Neural cell (in vitro differentiated cells): ENCODE data around the gene MRPL21. TPM values are rescaled to one million over a fixed set of nuclear protein-coding genes. Genes with fewer than 3 reads are reported as not detected.

Experiments used
- H2AFZ ChIP-seq: fragments of 200-600, 300-800 bp; sonication (generic), shearing (Covaris generic); 2 replicates; pipeline ENCODE4 v1.6.0; 2014; ENCODE audit warnings: low read depth, mild to moderate bottlenecking, antibody characterized with exemption, low read length, moderate library complexity
- H3F3A ChIP-seq: fragments of 200-600 bp; shearing (Covaris generic); 2 replicates; pipeline ENCODE4 v1.6.1; 2016; ENCODE audit warnings: mild to moderate bottlenecking, moderate library complexity, mixed read lengths, antibody characterized with exemption, low read length; ENCODE audit not compliant: insufficient read depth, poor library complexity, severe bottlenecking
- H3K27ac ChIP-seq: fragments of 200-600, 300-800 bp; sonication (generic), shearing (Covaris generic); 2 replicates; pipeline ENCODE4 v1.5.1; 2014; ENCODE audit warnings: mild to moderate bottlenecking, low read length, moderate library complexity
- H3K27me3 ChIP-seq: fragments of 300-800, 200-600 bp; sonication (generic), shearing (Covaris generic); 2 replicates; pipeline ENCODE4 v1.6.0; 2014; ENCODE audit warnings: mild to moderate bottlenecking, low read depth, low read length, moderate library complexity; ENCODE audit not compliant: insufficient read depth
- H3K36me3 ChIP-seq: fragments of 300-800, 200-600 bp; sonication (generic), shearing (Covaris generic); 2 replicates; pipeline ENCODE4 v1.5.1; 2014; ENCODE audit warnings: mild to moderate bottlenecking, antibody characterized with exemption, low read length, moderate library complexity; ENCODE audit not compliant: insufficient read depth
- H3K4me2 ChIP-seq: fragments of 300-800, 200-600 bp; sonication (generic), shearing (Covaris generic); 2 replicates; pipeline ENCODE4 v1.6.0; 2014; ENCODE audit warnings: mild to moderate bottlenecking, low read length
- H3K4me3 ChIP-seq: fragments of 300-800, 200-600 bp; sonication (generic), shearing (Covaris generic); 2 replicates; pipeline ENCODE4 v1.5.1; 2014; ENCODE audit warnings: mild to moderate bottlenecking, low read length, moderate library complexity
- H3K79me2 ChIP-seq: fragments of 200-600 bp; shearing (Covaris generic); replicated peaks from 2 replicates; pipeline ENCODE4 v1.6.0; 2014; ENCODE audit warnings: mild to moderate bottlenecking, low read length, moderate library complexity; ENCODE audit not compliant: insufficient read depth
- H3K9ac ChIP-seq: fragments of 300-800, 200-600 bp; sonication (generic), shearing (Covaris generic); 2 replicates; pipeline ENCODE4 v1.6.1; 2016; ENCODE audit warnings: mild to moderate bottlenecking, low read length, mixed read lengths
- H3K9me2 ChIP-seq: fragments of 200-600 bp; shearing (Covaris generic); 2 replicates; pipeline ENCODE4 v1.6.1; 2016; ENCODE audit warnings: mild to moderate bottlenecking, low read length, mixed read lengths; ENCODE audit not compliant: insufficient read depth
- H3K9me3 ChIP-seq: fragments of 200-600, 300-800 bp; sonication (generic), shearing (Covaris generic); 2 replicates; pipeline ENCODE4 v1.6.1; 2016; ENCODE audit warnings: mild to moderate bottlenecking, mixed run types, low read length, moderate library complexity, mixed read lengths
- H4K20me1 ChIP-seq: fragments of 200-600 bp; shearing (Covaris generic); 2 replicates; pipeline ENCODE4 v1.6.1; 2016; ENCODE audit warnings: mild to moderate bottlenecking, mixed run types; ENCODE audit not compliant: insufficient read depth
- EP300 ChIP-seq: fragments of 450-650 bp; conservative IDR thresholded peaks from 2 replicates; pipeline ENCODE4 v1.6.1; 2014; ENCODE audit warnings: antibody characterized with exemption, mild to moderate bottlenecking, moderate library complexity; ENCODE audit not compliant: poor library complexity, severe bottlenecking
- EZH2 ChIP-seq: fragments of 200-600, 300-800 bp; shearing (Covaris generic), sonication (generic); IDR thresholded peaks from 2 replicates; pipeline ENCODE4 v1.6.1; 2014; ENCODE audit warnings: antibody characterized with exemption, low read length, borderline replicate concordance, mild to moderate bottlenecking; ENCODE audit not compliant: insufficient read depth, poor library complexity, severe bottlenecking
- MXI1 ChIP-seq: fragments of 450-650 bp; conservative IDR thresholded peaks from 2 replicates; pipeline ENCODE4 v1.6.1; 2014; ENCODE audit warnings: antibody characterized with exemption, mild to moderate bottlenecking; ENCODE audit not compliant: poor library complexity, severe bottlenecking
- POLR2AphosphoS5 ChIP-seq: IDR thresholded peaks from 2 replicates; pipeline ENCODE4 v1.6.1; 2012
- RAD21 ChIP-seq: fragments of 450-650 bp; conservative IDR thresholded peaks from 2 replicates; pipeline ENCODE4 v1.6.1; 2014; ENCODE audit warnings: antibody characterized with exemption, mild to moderate bottlenecking, moderate library complexity
- REST ChIP-seq: IDR thresholded peaks from 2 replicates; pipeline ENCODE4 v1.6.1; 2012; ENCODE audit warnings: borderline replicate concordance
- SMC3 ChIP-seq: fragments of 450-650 bp; conservative IDR thresholded peaks from 2 replicates; pipeline ENCODE4 v1.6.1; 2014; ENCODE audit warnings: antibody characterized with exemption, mild to moderate bottlenecking, moderate library complexity; ENCODE audit not compliant: poor library complexity
- TAF1 ChIP-seq: IDR thresholded peaks from 2 replicates; pipeline ENCODE4 v1.6.1; 2012; ENCODE audit warnings: low read depth
- polyA plus RNA-seq: library from polyadenylated mRNA; depleted of rRNA; stranded (reverse); fragments of >200 nt; gene quantifications from 2 replicates; pipeline ENCODE4 v1.2.3, GENCODE V29; 2014
- TF ChIP-seq, protein P1 (sequence below): fragments of 450-650 bp; IDR thresholded peaks from 2 replicates; pipeline ENCODE4 v1.5.1; 2014; ENCODE audit warnings: antibody characterized with exemption, mild to moderate bottlenecking, moderate library complexity; ENCODE audit not compliant: poor library complexity, severe bottlenecking

The MRPL21 gene
- polyA plus RNA-seq, 1 donor from 2014 or later: 139 TPM

DNA sequence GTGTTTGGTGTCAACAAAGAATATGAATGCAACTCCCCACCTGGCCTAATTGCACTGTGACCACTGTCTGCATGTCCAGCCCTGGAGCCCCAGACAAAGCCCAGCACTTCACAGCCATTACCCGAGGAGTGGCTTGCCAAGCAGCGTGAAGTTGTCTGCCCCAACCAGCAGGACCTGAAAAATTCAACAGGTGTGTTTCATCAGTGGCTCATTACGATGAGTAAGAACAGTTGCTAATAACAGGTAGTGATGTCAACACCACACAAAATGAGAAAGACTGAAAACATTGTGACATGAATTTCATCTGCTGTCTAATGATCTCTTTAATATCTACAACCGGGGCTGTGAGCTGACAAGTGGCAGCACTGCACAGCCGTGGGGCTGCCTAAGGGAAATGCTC lies 10.3 kb downstream of the MRPL21 start:
- Histone ChIP-seq H3K4me3 (no peak overlapping the region), H3K9me3 (no peaks in the 10 kb centered on the region), H3K27ac (no peak overlapping the region), H3K36me3 (no peaks in the 10 kb centered on the region), H3K9me2 (no peaks in the 10 kb centered on the region), H3F3A (no peaks in the 10 kb centered on the region), H3K27me3 (no peaks in the 10 kb centered on the region), H2AFZ (no peak overlapping the region), H3K79me2 (no peaks in the 10 kb centered on the region), H3K4me2 (no peak overlapping the region), H3K9ac (no peak overlapping the region), H4K20me1 (no peaks in the 10 kb centered on the region)
- TF ChIP-seq POLR2AphosphoS5 (no peak), SMC3 (no peak), EZH2 (no peak), MXI1 (no peak), EP300 (no peak), REST (no peak), RAD21 (no peak)

GRCh38 chr11:68892576-68892975 lies 11.1 kb downstream of the MRPL21 start:
- Histone ChIP-seq H3K36me3 (no peaks in the 10 kb centered on the region), H3K9ac (no peak overlapping the region), H2AFZ (no peak overlapping the region), H3F3A (no peaks in the 10 kb centered on the region), H3K9me2 (no peaks in the 10 kb centered on the region), H3K27me3 (no peaks in the 10 kb centered on the region), H3K4me2 (no peak overlapping the region), H3K9me3 (no peaks in the 10 kb centered on the region), H3K79me2 (no peaks in the 10 kb centered on the region), H4K20me1 (no peaks in the 10 kb centered on the region), H3K4me3 (no peak overlapping the region), H3K27ac (no peak overlapping the region)
- TF ChIP-seq EZH2 (no peak), REST (no peak), POLR2AphosphoS5 (no peak), RAD21 (no peak), MXI1 (no peak), SMC3 (no peak), TAF1 (no peak), EP300 (no peak)
- TF ChIP-seq, protein P1, sequence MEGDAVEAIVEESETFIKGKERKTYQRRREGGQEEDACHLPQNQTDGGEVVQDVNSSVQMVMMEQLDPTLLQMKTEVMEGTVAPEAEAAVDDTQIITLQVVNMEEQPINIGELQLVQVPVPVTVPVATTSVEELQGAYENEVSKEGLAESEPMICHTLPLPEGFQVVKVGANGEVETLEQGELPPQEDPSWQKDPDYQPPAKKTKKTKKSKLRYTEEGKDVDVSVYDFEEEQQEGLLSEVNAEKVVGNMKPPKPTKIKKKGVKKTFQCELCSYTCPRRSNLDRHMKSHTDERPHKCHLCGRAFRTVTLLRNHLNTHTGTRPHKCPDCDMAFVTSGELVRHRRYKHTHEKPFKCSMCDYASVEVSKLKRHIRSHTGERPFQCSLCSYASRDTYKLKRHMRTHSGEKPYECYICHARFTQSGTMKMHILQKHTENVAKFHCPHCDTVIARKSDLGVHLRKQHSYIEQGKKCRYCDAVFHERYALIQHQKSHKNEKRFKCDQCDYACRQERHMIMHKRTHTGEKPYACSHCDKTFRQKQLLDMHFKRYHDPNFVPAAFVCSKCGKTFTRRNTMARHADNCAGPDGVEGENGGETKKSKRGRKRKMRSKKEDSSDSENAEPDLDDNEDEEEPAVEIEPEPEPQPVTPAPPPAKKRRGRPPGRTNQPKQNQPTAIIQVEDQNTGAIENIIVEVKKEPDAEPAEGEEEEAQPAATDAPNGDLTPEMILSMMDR: no peak
